Measurements from ENCODE around the gene ZC2HC1B.
"Not testable (repeated sequence)": the region's sequence is repeated elsewhere in the genome, so short reads cannot be mapped to it uniquely, and the experiment has no call there.

The ZC2HC1B gene

DNA sequence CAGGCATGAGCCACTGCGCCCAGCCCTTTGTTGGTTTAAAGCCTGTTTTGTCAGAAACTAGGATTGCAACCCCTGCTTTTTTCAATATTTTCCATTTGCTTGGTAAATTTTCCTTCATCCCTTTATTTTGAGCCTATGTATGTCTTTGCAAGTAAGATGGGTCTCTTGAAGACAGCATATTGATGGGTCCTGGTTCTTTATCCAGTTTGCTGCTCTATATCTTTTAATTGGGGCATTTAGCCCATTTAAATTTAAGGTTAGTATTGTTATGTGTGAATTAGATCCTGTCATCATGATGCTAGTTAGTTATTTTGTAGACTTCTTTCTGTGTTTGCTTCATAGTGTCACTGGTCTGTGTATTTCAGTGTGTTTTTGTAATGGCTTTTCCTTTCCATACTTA, 46.8 kb downstream of the ZC2HC1B start:
- Histone ChIP-seq H3K4me3 (no peak overlapping the region), H3K27ac (no peak overlapping the region)
- TF ChIP-seq, protein P1, sequence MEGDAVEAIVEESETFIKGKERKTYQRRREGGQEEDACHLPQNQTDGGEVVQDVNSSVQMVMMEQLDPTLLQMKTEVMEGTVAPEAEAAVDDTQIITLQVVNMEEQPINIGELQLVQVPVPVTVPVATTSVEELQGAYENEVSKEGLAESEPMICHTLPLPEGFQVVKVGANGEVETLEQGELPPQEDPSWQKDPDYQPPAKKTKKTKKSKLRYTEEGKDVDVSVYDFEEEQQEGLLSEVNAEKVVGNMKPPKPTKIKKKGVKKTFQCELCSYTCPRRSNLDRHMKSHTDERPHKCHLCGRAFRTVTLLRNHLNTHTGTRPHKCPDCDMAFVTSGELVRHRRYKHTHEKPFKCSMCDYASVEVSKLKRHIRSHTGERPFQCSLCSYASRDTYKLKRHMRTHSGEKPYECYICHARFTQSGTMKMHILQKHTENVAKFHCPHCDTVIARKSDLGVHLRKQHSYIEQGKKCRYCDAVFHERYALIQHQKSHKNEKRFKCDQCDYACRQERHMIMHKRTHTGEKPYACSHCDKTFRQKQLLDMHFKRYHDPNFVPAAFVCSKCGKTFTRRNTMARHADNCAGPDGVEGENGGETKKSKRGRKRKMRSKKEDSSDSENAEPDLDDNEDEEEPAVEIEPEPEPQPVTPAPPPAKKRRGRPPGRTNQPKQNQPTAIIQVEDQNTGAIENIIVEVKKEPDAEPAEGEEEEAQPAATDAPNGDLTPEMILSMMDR (IDR thresholded peaks at IDR 0.05), result no peak
- no peak for DNase-seq (ENCODE audit: low spot score)

DNA sequence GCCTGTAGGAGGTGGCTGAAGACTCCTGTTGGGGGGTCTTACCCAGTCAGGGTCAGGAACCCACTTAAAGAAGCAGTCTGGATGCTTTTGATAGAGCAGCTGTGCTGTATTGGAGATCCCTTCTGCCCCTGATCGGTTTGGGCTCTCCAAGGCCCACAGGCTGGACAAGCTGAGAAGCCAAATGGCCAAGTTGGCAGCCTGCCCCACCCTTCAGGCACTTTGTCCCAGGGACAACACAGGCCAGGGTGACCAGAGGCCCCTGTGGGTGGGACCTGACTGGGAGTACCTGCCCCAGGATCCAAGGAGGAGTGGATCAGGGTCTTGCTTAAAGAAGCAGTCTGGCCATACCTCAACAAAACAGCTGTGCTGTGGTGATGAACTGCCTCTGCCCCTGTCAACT, 48.4 kb downstream of the ZC2HC1B start:
- DNase-seq (ENCODE audit: low spot score), result no peak
- TF ChIP-seq, protein P1 (IDR thresholded peaks at IDR 0.05), result no peak
- Histone ChIP-seq H3K4me3 (no peak overlapping the region), H3K27ac (no peak overlapping the region)

- not testable (repeated sequence) for H3K27ac ChIP-seq
These were observed 52.8 kb downstream of the ZC2HC1B start for GRCh38 chr6:143917026-143917425.

GRCh38 chr6:143928853-143929252, 64.6 kb downstream of the ZC2HC1B start:
- TF ChIP-seq, protein P1 (IDR thresholded peaks at IDR 0.05), result no peak
- no peak overlapping the region for H3K27ac ChIP-seq
- H3K4me3 ChIP-seq, result no peak overlapping the region
- no peak for DNase-seq (ENCODE audit: low spot score)

More at GRCh38 chr6:143917026-143917425, 52.8 kb downstream of the ZC2HC1B start:
- H3K4me3 ChIP-seq; DNase-seq (ENCODE audit: low spot score): not testable (repeated sequence)

DNA sequence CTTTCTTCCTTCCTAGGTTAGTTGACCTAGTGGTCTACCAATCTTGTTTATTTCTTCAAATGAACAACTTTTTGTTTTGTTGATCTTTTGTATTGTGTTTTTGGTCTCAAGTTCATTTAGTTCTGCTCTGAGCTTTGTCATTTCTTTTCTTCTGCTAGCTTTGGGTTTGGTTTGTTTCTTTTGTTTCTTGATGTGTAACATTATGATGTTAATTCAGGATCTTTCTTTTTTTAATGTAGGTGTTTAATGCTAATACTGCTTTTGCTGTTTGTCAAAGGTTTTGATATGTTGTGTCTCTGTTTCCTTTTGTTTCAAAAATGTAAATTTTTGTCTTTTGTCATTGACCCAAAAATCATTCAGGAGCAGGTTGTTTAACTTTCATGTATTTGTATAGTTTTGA, 65.7 kb downstream of the ZC2HC1B start:
- Histone ChIP-seq H3K27ac (no peak overlapping the region), H3K4me3 (no peak overlapping the region)
- no peak for DNase-seq (ENCODE audit: low spot score)

DNA sequence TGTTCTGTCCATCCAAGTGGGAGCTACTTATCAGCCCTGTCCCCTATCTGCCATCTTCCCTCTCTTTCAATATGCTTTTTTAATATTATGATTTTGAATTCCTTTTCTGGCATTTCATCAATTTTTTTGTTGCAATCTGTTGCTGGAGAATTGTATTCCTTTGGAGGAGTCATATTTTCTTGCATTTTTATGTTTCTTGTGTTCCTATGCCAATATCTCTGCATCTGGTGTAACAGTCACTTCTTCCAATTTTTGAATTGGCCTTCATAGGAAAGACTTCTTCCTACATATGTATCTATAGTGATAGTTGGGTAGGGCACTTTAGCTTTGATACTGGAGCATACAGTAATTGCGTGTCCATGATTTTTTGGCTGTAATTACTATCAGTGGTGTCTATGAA, 70.1 kb downstream of the ZC2HC1B start:
- DNase-seq (ENCODE audit: low spot score), result no peak
- Histone ChIP-seq H3K4me3 (no peak overlapping the region), H3K27ac (no peak overlapping the region)
- TF ChIP-seq, protein P1 (IDR thresholded peaks at IDR 0.05), result no peak

More for the DNA sequence above, 65.7 kb downstream of the ZC2HC1B start:
- TF ChIP-seq, protein P1 (IDR thresholded peaks at IDR 0.05), result no peak

DNA sequence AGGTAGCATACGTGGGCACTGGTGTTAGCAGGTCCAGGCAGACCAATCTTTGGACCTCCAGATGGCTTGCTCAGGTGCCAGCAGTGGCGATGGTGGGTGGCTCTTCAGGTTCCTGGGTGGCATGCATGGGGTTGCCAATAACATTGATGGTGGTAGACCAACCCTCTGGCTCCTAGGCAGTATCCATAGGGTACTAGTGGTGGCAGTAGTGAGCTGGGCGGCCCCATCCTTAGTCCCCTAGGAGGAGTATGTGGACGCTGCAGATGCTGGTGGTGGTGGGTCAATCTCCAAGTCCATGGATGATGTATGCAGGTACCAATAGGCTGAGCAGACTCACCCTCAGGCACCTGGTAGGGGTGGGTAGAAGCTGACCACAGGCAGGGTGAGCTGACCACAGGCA, 70.6 kb downstream of the ZC2HC1B start:
- DNase-seq (ENCODE audit: low spot score), result no peak
- TF ChIP-seq, protein P1 (IDR thresholded peaks at IDR 0.05), result no peak
- no peak overlapping the region for H3K4me3 ChIP-seq
- no peak overlapping the region for H3K27ac ChIP-seq

- Histone ChIP-seq H3K27ac (no peak overlapping the region), H3K4me3 (no peak overlapping the region)
- no peak for DNase-seq (ENCODE audit: low spot score)
- TF ChIP-seq, protein P1 (IDR thresholded peaks at IDR 0.05), result no peak
These were observed 72.1 kb downstream of the ZC2HC1B start for GRCh38 chr6:143936347-143936746.
